HepG2 (cell line): Measurements from ENCODE around the gene ZFAND3. TPM values are rescaled to one million over a fixed set of nuclear protein-coding genes. Genes with fewer than 3 reads are reported as not detected.

ENCODE experiments used
- ARID4A ChIP-seq: sonication (generic); formaldehyde crosslinking; IDR thresholded peaks from 2 replicates; pipeline ENCODE4 v1.5.0; 2020; ENCODE audit warnings: mild to moderate bottlenecking, missing genetic modification reagents, borderline replicate concordance
- ATF1 ChIP-seq: IDR thresholded peaks from 2 replicates; pipeline ENCODE4 v1.6.1; 2016; ENCODE audit warnings: mild to moderate bottlenecking, control low read depth
- CERS6 ChIP-seq: sonication (generic); formaldehyde crosslinking; IDR thresholded peaks from 2 replicates; pipeline ENCODE4 v1.5.0; 2020; ENCODE audit warnings: missing genetic modification reagents
- GFI1 ChIP-seq: sonication (generic); formaldehyde crosslinking; IDR thresholded peaks from 2 replicates; pipeline ENCODE4 v1.5.0; 2020; ENCODE audit warnings: missing genetic modification reagents, mild to moderate bottlenecking, borderline replicate concordance
- PHF21A ChIP-seq: sonication (generic); formaldehyde crosslinking; IDR thresholded peaks from 2 replicates; pipeline ENCODE4 v1.5.0; 2020; ENCODE audit warnings: mild to moderate bottlenecking, missing genetic modification reagents
- REXO4 ChIP-seq: sonication (generic); formaldehyde crosslinking; IDR thresholded peaks from 2 replicates; pipeline ENCODE4 v1.8.0; 2022; ENCODE audit warnings: missing genetic modification reagents, mild to moderate bottlenecking, borderline replicate concordance
- SIN3B ChIP-seq: fragments of 150-350 bp; IDR thresholded peaks from 2 replicates; pipeline ENCODE4 v1.6.1; 2014; ENCODE audit warnings: low read length
- THRA ChIP-seq: sonication (generic); formaldehyde crosslinking; IDR thresholded peaks from 2 replicates; pipeline ENCODE4 v1.4.0; 2020; ENCODE audit warnings: missing genetic modification reagents, borderline replicate concordance
- ZFP36L1 ChIP-seq: sonication (generic); formaldehyde crosslinking; IDR thresholded peaks from 2 replicates; pipeline ENCODE4 v1.8.0; 2022; ENCODE audit warnings: mild to moderate bottlenecking, missing genetic modification reagents, moderate library complexity
- ZNF451 ChIP-seq: sonication (generic); formaldehyde crosslinking; IDR thresholded peaks from 2 replicates; pipeline ENCODE4 v1.5.0; 2020; ENCODE audit warnings: mild to moderate bottlenecking, missing genetic modification reagents
- ZNF513 ChIP-seq: sonication (generic); formaldehyde crosslinking; conservative IDR thresholded peaks from 2 replicates; pipeline ENCODE4 v1.5.0; 2020; ENCODE audit warnings: missing genetic modification reagents
- ZNF546 ChIP-seq: sonication (generic); formaldehyde crosslinking; conservative IDR thresholded peaks from 2 replicates; pipeline ENCODE4 v1.8.1; 2023; ENCODE audit warnings: mild to moderate bottlenecking, missing genetic modification reagents
- ZNF547 ChIP-seq: sonication (generic); formaldehyde crosslinking; IDR thresholded peaks from 2 replicates; pipeline ENCODE4 v1.5.1; 2020; ENCODE audit warnings: mild to moderate bottlenecking, missing genetic modification reagents
- ZNF552 ChIP-seq: sonication (generic); formaldehyde crosslinking; IDR thresholded peaks from 2 replicates; pipeline ENCODE4 v1.9.0; 2022; ENCODE audit warnings: missing genetic modification reagents, mild to moderate bottlenecking, borderline replicate concordance
- ZNF605 ChIP-seq: sonication (generic); formaldehyde crosslinking; IDR thresholded peaks from 2 replicates; pipeline ENCODE4 v1.8.0; 2022; ENCODE audit warnings: mild to moderate bottlenecking, missing genetic modification reagents
- ZNF788 ChIP-seq: sonication (generic); formaldehyde crosslinking; IDR thresholded peaks from 2 replicates; pipeline ENCODE4 v1.5.0; 2020; ENCODE audit warnings: mild to moderate bottlenecking, missing genetic modification reagents, borderline replicate concordance
- ZNF891 ChIP-seq: sonication (generic); formaldehyde crosslinking; IDR thresholded peaks from 2 replicates; pipeline ENCODE4 v1.5.0; 2020; ENCODE audit warnings: mild to moderate bottlenecking, missing genetic modification reagents
- polyA plus RNA-seq, 8 experiments: library from polyadenylated mRNA; depleted of rRNA in 3 of 8; stranded (reverse) in 7 of 8; unstranded in 1 of 8; fragments of >200 nt; fragmentation: Illumina TruSeq in 4 of 8; extraction: Trizol in 4 of 8; gene quantifications; 2 replicates each; pipeline versions ENCODE4 v1.2.1 to v1.2.3, GENCODE V29; 2011 to 2016; ENCODE audit warnings: low read depth in 4 of 8, missing spikeins in 1 of 8, mixed read lengths in 1 of 8; ENCODE audit not compliant: insufficient read depth in 1 of 8
- total RNA-seq, 5 experiments: library from RNA; depleted of rRNA; stranded (reverse); fragments of >200 nt; fragmentation: Illumina TruSeq; extraction: Trizol; gene quantifications; 2 replicates each; pipeline ENCODE4 v1.2.3, GENCODE V29; 2016; ENCODE audit warnings: low read depth in 1 of 5

Gene ZFAND3
- total and polyA plus RNA-seq, 2 of the 13 experiments (the other 11 are each of a cell fraction or from before 2014, with no cell fraction given): 16.4 to 17.1 TPM

GRCh38 chr6:38022688-38023087, 203.2 kb downstream of the ZFAND3 start (continued):
- TF ChIP-seq ARID4A (CRISPR knock-in tag) (no peak), ZNF788 (CRISPR knock-in tag) (no peak), ZNF552 (CRISPR knock-in tag) (no peak), ZNF546 (CRISPR knock-in tag) (no peak), ZNF547 (CRISPR knock-in tag) (no peak), ZNF891 (CRISPR knock-in tag) (no peak), ZNF605 (CRISPR knock-in tag) (no peak), GFI1 (CRISPR knock-in tag) (no peak), ZFP36L1 (CRISPR knock-in tag) (no peak), REXO4 (no peak), SIN3B (no peak), ZNF513 (CRISPR knock-in tag) (no peak), CERS6 (no peak), ZNF451 (CRISPR knock-in tag) (no peak), PHF21A (CRISPR knock-in tag) (no peak), THRA (no peak), ATF1 (CRISPR knock-in tag) (no peak)
